SK-N-SH (cell line): ENCODE results near the gene MRRF.
A peak's percentile ranks its signal among the peaks of the same experiment; 100 is the strongest.

Experiments
- EP300 ChIP-seq, 2 experiments: IDR thresholded peaks; 2 replicates each; pipeline versions ENCODE4 v1.4.0 to v1.6.1; 2012; ENCODE audit warnings: borderline replicate concordance in 1 of 2, low read depth in 1 of 2, low read length in 1 of 2
- EZH2phosphoT487 ChIP-seq: fragments of 200-600 bp; sonication (generic); IDR thresholded peaks from 2 replicates; pipeline ENCODE4 v1.6.1; 2017; ENCODE audit warnings: low read depth, mixed run types, mild to moderate bottlenecking, antibody characterized with exemption, moderate library complexity, borderline replicate concordance
- FOSL2 ChIP-seq: IDR thresholded peaks from 2 replicates; pipeline ENCODE4 v1.4.0; 2012; ENCODE audit warnings: low read depth, mild to moderate bottlenecking, moderate library complexity, borderline replicate concordance
- GABPA ChIP-seq: IDR thresholded peaks from 2 replicates; pipeline ENCODE4 v1.4.0; 2012; ENCODE audit warnings: low read depth, mild to moderate bottlenecking
- JUND ChIP-seq: IDR thresholded peaks from 2 replicates; pipeline ENCODE4 v1.4.0; 2012
- MEF2A ChIP-seq: IDR thresholded peaks from 2 replicates; pipeline ENCODE4 v1.4.0; 2012; ENCODE audit warnings: low read depth, borderline replicate concordance
- MXI1 ChIP-seq: IDR thresholded peaks from 2 replicates; pipeline ENCODE4 v1.6.1; 2012; ENCODE audit warnings: mild to moderate bottlenecking, low read depth, low read length, improper control_type of control experiment
- POLR2AphosphoS5 ChIP-seq: IDR thresholded peaks from 2 replicates; pipeline ENCODE4 v1.6.1; 2012; ENCODE audit warnings: low read depth, low read length
- RAD21 ChIP-seq: IDR thresholded peaks from 2 replicates; pipeline ENCODE4 v1.6.1; 2012; ENCODE audit warnings: mild to moderate bottlenecking, low read length
- SMC3 ChIP-seq: IDR thresholded peaks from 2 replicates; pipeline ENCODE4 v1.6.1; 2012; ENCODE audit warnings: low read depth, low read length, improper control_type of control experiment
- TCF12 ChIP-seq: IDR thresholded peaks from 2 replicates; pipeline ENCODE4 v1.4.0; 2012
- TF ChIP-seq, protein P1 (sequence below): IDR thresholded peaks from 2 replicates; pipeline ENCODE4 v1.4.0; 2012; ENCODE audit warnings: low read depth
- TF ChIP-seq, protein P2 (sequence below): fragments of 200-600 bp; sonication (generic); IDR thresholded peaks from 2 replicates; pipeline ENCODE4 v1.6.1; 2017; ENCODE audit warnings: antibody characterized with exemption, mild to moderate bottlenecking, moderate library complexity
- TF ChIP-seq, protein P3 (sequence below): IDR thresholded peaks from 2 replicates; pipeline ENCODE4 v1.6.1; 2012; ENCODE audit warnings: mild to moderate bottlenecking, low read depth, low read length, moderate library complexity

DNA sequence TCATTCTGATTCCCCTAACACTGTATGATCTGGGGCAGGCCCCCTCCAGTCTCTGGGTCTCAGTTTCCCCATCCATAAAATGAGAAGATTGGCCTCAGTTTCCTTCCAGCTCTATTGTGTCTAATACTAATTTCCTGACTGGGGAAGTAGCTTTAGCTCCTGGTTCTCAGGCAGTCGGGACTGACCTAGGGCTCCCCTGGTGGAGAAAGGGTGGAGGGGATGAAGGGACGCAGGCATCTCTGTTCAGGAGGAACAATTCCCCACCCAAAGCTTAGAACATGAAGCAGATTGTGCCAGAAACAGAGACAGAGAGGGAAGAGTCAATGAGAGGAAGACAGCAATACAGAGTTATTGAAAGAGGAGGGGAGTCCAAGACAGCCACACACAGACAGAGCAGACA, 91.9 kb downstream of the MRRF start:
- TF ChIP-seq POLR2AphosphoS5 (no peak), RAD21 (no peak), JUND (no peak), TCF12 (no peak), SMC3 (no peak), MXI1 (no peak), EP300 (IDR thresholded peaks at IDR 0.05; ENCODE audit: borderline replicate concordance in 1 of 2, low read depth in 1 of 2, low read length in 1 of 2) (no peak), MEF2A (no peak), EZH2phosphoT487 (no peak), GABPA (no peak), FOSL2 (no peak)
- TF ChIP-seq, protein P1, sequence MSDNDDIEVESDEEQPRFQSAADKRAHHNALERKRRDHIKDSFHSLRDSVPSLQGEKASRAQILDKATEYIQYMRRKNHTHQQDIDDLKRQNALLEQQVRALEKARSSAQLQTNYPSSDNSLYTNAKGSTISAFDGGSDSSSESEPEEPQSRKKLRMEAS = no peak
- TF ChIP-seq, protein P2, sequence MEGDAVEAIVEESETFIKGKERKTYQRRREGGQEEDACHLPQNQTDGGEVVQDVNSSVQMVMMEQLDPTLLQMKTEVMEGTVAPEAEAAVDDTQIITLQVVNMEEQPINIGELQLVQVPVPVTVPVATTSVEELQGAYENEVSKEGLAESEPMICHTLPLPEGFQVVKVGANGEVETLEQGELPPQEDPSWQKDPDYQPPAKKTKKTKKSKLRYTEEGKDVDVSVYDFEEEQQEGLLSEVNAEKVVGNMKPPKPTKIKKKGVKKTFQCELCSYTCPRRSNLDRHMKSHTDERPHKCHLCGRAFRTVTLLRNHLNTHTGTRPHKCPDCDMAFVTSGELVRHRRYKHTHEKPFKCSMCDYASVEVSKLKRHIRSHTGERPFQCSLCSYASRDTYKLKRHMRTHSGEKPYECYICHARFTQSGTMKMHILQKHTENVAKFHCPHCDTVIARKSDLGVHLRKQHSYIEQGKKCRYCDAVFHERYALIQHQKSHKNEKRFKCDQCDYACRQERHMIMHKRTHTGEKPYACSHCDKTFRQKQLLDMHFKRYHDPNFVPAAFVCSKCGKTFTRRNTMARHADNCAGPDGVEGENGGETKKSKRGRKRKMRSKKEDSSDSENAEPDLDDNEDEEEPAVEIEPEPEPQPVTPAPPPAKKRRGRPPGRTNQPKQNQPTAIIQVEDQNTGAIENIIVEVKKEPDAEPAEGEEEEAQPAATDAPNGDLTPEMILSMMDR = peak; percentile 41
- TF ChIP-seq, protein P3, sequence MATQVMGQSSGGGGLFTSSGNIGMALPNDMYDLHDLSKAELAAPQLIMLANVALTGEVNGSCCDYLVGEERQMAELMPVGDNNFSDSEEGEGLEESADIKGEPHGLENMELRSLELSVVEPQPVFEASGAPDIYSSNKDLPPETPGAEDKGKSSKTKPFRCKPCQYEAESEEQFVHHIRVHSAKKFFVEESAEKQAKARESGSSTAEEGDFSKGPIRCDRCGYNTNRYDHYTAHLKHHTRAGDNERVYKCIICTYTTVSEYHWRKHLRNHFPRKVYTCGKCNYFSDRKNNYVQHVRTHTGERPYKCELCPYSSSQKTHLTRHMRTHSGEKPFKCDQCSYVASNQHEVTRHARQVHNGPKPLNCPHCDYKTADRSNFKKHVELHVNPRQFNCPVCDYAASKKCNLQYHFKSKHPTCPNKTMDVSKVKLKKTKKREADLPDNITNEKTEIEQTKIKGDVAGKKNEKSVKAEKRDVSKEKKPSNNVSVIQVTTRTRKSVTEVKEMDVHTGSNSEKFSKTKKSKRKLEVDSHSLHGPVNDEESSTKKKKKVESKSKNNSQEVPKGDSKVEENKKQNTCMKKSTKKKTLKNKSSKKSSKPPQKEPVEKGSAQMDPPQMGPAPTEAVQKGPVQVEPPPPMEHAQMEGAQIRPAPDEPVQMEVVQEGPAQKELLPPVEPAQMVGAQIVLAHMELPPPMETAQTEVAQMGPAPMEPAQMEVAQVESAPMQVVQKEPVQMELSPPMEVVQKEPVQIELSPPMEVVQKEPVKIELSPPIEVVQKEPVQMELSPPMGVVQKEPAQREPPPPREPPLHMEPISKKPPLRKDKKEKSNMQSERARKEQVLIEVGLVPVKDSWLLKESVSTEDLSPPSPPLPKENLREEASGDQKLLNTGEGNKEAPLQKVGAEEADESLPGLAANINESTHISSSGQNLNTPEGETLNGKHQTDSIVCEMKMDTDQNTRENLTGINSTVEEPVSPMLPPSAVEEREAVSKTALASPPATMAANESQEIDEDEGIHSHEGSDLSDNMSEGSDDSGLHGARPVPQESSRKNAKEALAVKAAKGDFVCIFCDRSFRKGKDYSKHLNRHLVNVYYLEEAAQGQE = no peak
